NCI-H1417 treated with DMSO at 0.1 percent for 48 hours (cell line): ENCODE measurements around the gene CYP2J2.
"Not testable (repeated sequence)": the region's sequence is repeated elsewhere in the genome, so short reads cannot be mapped to it uniquely, and the experiment has no call there.

Experiments used
- DNase-seq: peaks from one replicate; lab custom pipeline; 2025; lab: John Stamatoyannopoulos, UW

Gene CYP2J2, protein sequence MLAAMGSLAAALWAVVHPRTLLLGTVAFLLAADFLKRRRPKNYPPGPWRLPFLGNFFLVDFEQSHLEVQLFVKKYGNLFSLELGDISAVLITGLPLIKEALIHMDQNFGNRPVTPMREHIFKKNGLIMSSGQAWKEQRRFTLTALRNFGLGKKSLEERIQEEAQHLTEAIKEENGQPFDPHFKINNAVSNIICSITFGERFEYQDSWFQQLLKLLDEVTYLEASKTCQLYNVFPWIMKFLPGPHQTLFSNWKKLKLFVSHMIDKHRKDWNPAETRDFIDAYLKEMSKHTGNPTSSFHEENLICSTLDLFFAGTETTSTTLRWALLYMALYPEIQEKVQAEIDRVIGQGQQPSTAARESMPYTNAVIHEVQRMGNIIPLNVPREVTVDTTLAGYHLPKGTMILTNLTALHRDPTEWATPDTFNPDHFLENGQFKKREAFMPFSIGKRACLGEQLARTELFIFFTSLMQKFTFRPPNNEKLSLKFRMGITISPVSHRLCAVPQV

DNA sequence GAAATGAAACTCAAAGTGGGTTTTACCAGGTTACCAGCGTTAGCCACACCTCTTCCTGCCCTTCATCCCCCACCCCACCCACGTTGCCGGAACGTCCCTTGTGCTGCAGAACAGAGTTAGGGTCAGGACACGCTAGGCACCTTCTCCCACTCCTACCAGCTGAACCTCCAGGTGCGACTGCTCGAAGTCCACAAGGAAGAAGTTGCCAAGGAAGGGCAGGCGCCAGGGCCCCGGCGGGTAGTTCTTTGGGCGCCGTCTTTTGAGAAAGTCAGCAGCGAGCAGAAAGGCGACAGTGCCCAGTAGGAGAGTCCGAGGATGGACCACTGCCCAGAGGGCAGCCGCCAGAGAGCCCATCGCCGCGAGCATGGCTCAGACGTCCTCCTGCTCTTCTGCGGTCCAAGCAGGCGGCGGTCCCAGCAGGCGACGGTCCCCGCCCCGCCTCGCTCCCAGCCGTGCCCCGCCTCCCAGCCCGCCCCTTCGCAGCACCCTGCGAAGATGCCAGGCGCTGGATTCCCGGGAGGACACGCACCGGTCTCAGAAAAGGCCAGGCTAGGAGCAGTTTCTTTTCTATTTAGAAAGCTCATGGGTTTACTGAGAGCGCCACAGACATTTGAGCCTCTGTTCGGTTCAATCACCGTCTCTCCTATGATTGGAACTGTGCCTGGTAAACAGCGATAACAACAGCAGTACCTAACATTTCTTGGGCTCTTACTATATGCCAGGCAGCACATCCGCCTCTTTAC, at the start of gene CYP2J2:
Gene CYP2J2 (minus strand): TSS at position 393 of the 743 bp plus-strand sequence. CDS start 27 bp downstream, at position 366.
- DNase-seq, result no peak

DNA sequence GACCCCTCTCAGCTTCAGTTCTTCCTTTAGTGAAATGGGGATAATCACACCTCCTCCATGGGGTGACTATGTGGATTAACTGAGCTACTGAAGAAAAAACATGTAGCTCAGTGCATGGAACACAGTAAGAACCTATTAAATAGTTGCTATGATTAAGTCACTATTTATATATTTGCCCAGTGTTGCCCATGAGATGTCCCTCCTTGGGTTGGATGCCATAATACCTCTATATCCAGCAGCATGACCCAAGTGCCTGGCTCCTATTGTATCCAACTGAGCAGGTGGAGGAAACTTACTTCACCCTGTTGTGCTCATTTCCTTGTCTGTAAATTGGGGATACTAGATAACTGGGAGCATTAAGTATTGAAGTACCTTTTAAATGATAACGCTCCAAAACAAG, 47.1 kb upstream of the CYP2J2 start:
- DNase-seq, result no peak

- no peak for DNase-seq
Measured at GRCh38 chr1:59972216-59972927, 45.8 kb upstream of the CYP2J2 start.

DNA sequence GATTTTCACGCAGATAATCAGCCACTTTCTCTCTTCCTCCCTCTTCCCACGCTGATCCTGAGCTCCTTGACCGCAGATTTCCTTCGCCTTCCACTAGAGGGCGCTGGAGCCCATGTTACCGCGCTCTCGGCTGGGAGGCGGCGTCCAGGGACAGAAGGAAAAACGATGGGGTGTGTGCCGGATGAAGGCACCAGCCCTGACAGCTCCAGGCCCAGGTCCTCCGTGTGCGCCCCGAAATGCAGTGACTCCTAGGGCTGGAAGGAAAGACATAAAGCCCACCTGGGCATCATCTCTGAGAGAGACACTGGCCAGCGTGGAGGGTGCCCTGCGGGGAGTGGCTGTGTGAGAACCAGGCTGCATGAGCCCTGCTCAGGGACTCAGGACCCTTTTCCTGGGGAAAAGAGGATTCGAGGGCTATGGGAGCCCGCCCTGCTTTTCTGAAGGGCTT, 44.9 kb upstream of the CYP2J2 start:
- no peak for DNase-seq

DNA sequence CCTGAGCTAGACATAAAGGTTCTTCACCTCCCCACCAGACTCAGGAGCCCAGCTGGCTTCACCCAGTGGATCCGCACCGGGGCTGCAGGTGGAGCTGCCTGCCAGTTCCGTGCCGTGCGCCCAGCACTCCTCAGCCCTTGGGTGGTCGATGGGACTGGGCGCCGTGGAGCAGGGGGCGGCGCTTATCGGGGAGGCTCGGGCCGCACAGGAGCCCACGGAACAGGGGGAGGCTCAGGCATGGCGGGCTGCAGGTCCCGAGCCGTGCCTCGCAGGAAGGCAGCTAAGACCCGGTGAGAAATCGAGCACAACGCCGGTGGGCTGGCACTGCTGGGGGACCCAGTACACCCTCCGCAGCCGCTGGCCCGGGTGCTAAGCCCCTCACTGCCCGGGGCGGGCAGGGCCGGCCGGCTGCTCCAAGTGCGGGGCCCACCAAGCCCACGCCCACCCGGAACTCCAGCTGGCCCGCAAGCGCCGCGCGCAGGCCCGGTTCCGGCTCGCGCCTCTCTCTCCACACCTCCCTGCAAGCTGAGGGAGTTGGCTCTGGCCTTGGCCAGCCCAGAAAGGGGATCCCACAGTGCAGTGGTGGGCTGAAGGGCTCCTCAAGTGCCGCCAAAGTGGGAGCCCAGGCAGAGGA, 43.1 kb upstream of the CYP2J2 start:
- not testable (repeated sequence) for DNase-seq

GRCh38 chr1:59968746-59969145, 42.2 kb upstream of the CYP2J2 start:
- not testable (repeated sequence) for DNase-seq

- DNase-seq, result no peak
Measured at GRCh38 chr1:59967780-59968179, 41.2 kb upstream of the CYP2J2 start.

DNA sequence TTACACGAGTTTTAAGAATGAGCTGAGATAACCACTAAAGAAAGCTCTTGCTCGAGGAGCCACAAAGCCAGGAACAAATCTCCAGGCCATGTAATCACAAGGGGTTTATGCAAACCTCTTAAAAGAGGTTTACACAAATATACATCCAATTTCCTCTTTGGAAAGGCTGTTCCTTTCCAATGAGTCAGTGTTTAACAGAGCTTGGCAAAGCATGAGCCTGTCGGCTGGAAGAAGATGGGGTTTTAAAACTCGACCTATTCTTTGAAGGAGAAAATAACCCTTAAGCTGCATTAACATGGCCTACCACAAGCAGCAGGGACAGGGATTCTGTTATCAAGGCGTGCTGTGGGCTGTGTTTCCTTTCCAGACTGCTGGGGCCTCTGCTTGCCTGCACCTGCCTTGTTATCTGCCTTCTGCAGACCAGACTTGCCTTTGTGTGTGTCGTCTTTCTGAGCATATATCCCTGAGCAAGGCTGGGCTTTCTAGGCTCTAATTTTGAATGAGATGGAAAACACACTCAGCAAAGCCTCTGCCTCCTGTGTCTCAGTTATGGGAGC, 40.6 kb upstream of the CYP2J2 start:
- no peak for DNase-seq

- DNase-seq, result no peak
Measured at GRCh38 chr1:59952065-59952464, 25.5 kb upstream of the CYP2J2 start.

- no peak for DNase-seq
Measured at GRCh38 chr1:59949648-59950047, 23.1 kb upstream of the CYP2J2 start.

- DNase-seq, result no peak
Measured at GRCh38 chr1:59948990-59949389, 22.4 kb upstream of the CYP2J2 start.

DNA sequence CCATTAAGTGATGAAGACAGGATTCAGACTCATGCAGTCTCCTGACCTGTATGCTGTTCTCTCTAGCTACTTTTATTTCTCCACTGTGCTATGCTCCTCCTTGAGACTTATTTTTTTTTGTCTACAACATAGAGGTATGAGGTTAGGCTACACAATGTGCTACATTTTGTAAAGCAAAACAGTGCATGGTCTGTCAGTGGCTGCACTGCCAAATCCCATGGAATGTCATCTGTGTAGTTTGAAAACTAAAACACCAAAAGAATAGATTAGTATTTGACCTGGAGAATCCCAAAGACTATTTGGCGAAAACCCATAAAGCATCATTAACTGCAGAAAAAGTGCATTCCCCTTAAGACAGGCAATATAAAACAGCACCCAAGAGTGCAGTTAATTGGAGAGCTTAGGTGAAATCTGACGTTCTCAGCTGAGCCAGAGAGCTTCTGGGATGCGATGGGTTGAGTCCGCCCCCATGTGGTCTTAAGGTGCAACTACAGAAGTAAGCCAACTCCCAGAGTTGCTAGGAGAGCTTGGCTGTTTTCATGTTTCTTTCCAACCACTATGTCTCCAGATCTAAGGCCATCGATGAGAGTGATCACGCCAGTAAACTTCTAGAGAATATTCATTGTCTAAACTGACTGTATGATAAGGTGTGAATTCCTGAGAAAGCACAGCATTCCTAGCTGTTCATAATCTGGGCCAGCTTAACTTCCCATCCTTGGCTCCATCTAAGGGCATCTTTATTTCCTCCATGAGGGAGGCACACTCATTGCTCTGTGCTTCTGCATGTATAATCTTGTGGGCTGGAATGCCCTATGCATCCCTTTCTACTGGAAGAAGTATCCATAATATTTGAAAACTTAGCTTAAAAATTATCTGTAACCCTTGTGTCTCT, 20.7 kb upstream of the CYP2J2 start:
- no peak for DNase-seq

DNA sequence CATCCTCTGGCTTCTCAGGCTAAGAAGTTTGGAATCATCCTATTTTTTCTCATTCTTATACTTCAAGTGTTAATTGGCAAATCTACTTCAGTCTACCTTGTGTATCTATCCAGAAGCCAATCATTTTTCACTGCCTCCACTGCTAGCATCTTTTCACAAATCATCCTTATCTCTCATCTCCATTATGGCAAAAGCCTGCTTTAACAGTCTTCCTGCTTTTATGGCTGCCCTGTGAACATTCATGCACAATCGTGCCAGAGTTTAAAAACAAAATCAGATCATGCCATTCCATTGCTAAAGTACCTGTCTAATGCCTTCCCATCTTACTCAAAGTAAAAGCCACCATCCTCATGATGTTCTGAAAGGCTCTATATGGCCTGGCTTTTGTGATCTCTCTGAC, 19.2 kb upstream of the CYP2J2 start:
- no peak for DNase-seq

DNA sequence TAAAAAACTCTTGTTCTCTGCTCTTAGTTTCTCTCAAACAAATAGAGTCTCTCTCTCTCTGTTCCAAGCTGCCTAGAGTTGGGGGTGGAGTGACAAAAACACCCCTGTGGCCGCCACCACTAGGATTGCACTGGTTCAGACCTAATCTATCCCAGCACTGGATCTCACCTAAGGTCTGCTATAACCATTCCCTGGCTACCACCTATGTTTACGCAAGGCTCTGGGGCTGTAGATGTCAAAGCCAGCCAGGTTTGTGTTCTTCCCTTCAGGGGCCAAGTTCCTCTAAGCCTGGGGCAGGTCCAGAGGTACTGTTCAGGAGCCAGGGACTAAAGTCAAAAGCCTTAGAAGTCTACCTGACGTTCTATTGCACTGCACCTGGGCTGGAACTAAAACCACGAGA, 12.8 kb upstream of the CYP2J2 start:
- no peak for DNase-seq

DNA sequence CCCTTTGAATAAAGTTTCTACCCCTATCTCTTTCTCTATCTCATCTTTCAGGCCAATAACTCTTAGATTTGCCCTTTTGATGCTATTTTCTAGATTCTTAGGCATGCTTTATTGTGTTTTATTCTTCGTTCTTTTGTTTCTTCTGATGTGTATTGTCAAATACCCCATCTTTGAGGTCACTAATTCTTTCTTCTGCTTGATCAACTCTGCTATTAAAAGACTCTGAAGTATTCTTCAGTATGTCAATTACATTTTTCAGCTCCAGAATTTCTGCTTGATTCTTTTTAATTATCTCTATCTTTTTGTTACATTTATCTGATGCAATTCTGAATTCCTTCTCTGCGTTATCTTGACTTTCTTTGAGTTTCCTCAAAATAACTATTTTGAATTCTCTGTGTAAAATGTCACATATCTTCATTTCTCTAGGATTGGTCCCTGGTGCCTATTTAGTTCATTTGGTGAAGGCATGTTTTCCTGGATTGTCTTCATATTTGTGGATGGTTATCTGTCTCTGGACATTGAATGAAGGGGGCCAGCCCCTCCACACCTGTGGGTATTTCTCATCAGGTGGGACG, 11.2 kb upstream of the CYP2J2 start:
- DNase-seq, result no peak

- DNase-seq, result no peak
Measured at GRCh38 chr1:59936358-59936821, 9.8 kb upstream of the CYP2J2 start.

- DNase-seq, result no peak
Measured at GRCh38 chr1:59928996-59929395, 2.4 kb upstream of the CYP2J2 start.

DNA sequence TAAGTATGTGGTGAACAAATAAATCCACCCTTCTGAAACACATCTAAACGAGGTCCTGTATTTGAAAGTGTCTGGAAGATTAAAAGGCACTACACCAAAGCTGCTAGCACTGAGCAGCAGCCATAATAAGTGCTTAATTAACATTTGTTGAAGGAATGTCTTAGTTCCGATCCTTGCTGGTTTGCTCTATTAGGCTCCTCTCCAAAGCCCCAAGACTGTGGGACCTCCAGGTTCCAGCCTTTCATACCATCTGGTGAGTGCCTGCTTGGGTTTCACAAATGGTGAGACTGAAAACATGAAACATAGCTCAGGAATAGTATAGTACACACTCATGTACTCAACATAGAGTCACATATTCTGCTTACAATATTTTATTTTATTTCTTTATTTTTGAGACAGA, 640 bp upstream of the CYP2J2 start:
- no peak for DNase-seq

- no peak for DNase-seq
Measured at GRCh38 chr1:59924653-59925052, 1.9 kb downstream of the CYP2J2 start.

- DNase-seq, result not testable (repeated sequence)
Measured at GRCh38 chr1:59921258-59921899, 5.2 kb downstream of the CYP2J2 start.
